Skin epidermis (tissue), 12 donors: ENCODE results near the gene ARHGEF10L.
"Not testable (repeated sequence)": the region's sequence is repeated elsewhere in the genome, so short reads cannot be mapped to it uniquely, and the experiment has no call there.

Experiments
- H3K27ac ChIP-seq, 21 experiments: fragments of 200-600 bp; sonication (generic) in 11 of 21; one replicate each; pipeline ENCODE4 v1.5.0; 2020; ENCODE audit warnings: mild to moderate bottlenecking in 3 of 21, inconsistent platforms in 2 of 21, moderate library complexity in 2 of 21
- H3K4me3 ChIP-seq, 7 experiments: fragments of 200-600 bp; sonication (generic) in 2 of 7; one replicate each; pipeline ENCODE4 v1.5.0; 2020; ENCODE audit warnings: inconsistent platforms in 2 of 7, mild to moderate bottlenecking in 2 of 7, moderate library complexity in 1 of 7

The ARHGEF10L gene

GRCh38 chr1:17539477-17540254 is at the start of gene ARHGEF10L:
ARHGEF10L (plus strand) TSS chr1:17539698; CDS start chr1:17580596, 40,898 bp downstream.
- H3K4me3 ChIP-seq: peak within 1 kb of the TSS; percentile 40 to 66 (median 58)
- peak within 1 kb of the TSS in 20 of 21 experiments; percentile 62 to 97 (median 88) for H3K27ac ChIP-seq

- not testable (repeated sequence) for H3K27ac ChIP-seq, H3K4me3 ChIP-seq
Measured at GRCh38 chr1:17489768-17490417, 49.6 kb upstream of the ARHGEF10L start.

- H3K4me3 ChIP-seq, H3K27ac ChIP-seq: not testable (repeated sequence)
Measured at GRCh38 chr1:17490667-17491066, 48.8 kb upstream of the ARHGEF10L start.

GRCh38 chr1:17494114-17494729 is 45.3 kb upstream of the ARHGEF10L start:
- no peak overlapping the region for H3K4me3 ChIP-seq
- no peak overlapping the region for H3K27ac ChIP-seq

GRCh38 chr1:17496419-17496818 is 43.1 kb upstream of the ARHGEF10L start:
- no peak overlapping the region for H3K27ac ChIP-seq
- no peak overlapping the region for H3K4me3 ChIP-seq

GRCh38 chr1:17498214-17498613 is 41.3 kb upstream of the ARHGEF10L start:
- no peak overlapping the region for H3K4me3 ChIP-seq
- no peak overlapping the region for H3K27ac ChIP-seq

GRCh38 chr1:17502326-17502778 is 37.1 kb upstream of the ARHGEF10L start:
- H3K4me3 ChIP-seq: no peak overlapping the region
- H3K27ac ChIP-seq: peak overlapping the region in 4 of 21 experiments; percentile 14 to 59 (median 27)

- Histone ChIP-seq H3K27ac (peak overlapping the region in 5 of 21 experiments; percentile 14 to 59 (median 15)), H3K4me3 (no peak overlapping the region)
Measured at GRCh38 chr1:17503146-17503545, 36.4 kb upstream of the ARHGEF10L start.

GRCh38 chr1:17507200-17507599 is 32.3 kb upstream of the ARHGEF10L start:
- H3K4me3 ChIP-seq, H3K27ac ChIP-seq: not testable (repeated sequence)

- H3K4me3 ChIP-seq: no peak overlapping the region
- H3K27ac ChIP-seq: no peak overlapping the region
Measured at GRCh38 chr1:17507915-17508314, 31.6 kb upstream of the ARHGEF10L start.

- H3K27ac ChIP-seq: no peak overlapping the region
- no peak overlapping the region for H3K4me3 ChIP-seq
Measured at GRCh38 chr1:17509363-17509762, 30.1 kb upstream of the ARHGEF10L start.

GRCh38 chr1:17510138-17510537 is 29.4 kb upstream of the ARHGEF10L start:
- no peak overlapping the region for H3K27ac ChIP-seq
- no peak overlapping the region for H3K4me3 ChIP-seq

- no peak overlapping the region for H3K27ac ChIP-seq
- H3K4me3 ChIP-seq: no peak overlapping the region
Measured at GRCh38 chr1:17511188-17511587, 28.3 kb upstream of the ARHGEF10L start.

GRCh38 chr1:17513131-17513530 is 26.4 kb upstream of the ARHGEF10L start:
- H3K4me3 ChIP-seq: no peak overlapping the region
- H3K27ac ChIP-seq: no peak overlapping the region

GRCh38 chr1:17514776-17515175 is 24.7 kb upstream of the ARHGEF10L start:
- H3K4me3 ChIP-seq: no peak overlapping the region
- H3K27ac ChIP-seq: no peak overlapping the region

- Histone ChIP-seq H3K4me3 (no peak overlapping the region), H3K27ac (no peak overlapping the region)
Measured at GRCh38 chr1:17515902-17516301, 23.6 kb upstream of the ARHGEF10L start.

GRCh38 chr1:17516303-17517214 is 22.9 kb upstream of the ARHGEF10L start:
- H3K27ac ChIP-seq: peak overlapping the region in 1 of 21 experiments; percentile 2

GRCh38 chr1:17520041-17520440 is 19.5 kb upstream of the ARHGEF10L start:
- Histone ChIP-seq H3K27ac (peak overlapping the region in 19 of 21 experiments; percentile 8 to 89 (median 72)), H3K4me3 (peak overlapping the region; percentile 15 to 36 (median 25))

More at GRCh38 chr1:17516303-17517214, 22.9 kb upstream of the ARHGEF10L start:
- no peak overlapping the region for H3K4me3 ChIP-seq
